Measurements from ENCODE around the gene KCND2.

GRCh38 chr7:120588862-120589261 is 315.9 kb downstream of the KCND2 start:
- TF ChIP-seq EZH2 (IDR thresholded peaks at IDR 0.05; ENCODE audit: low read length, unreplicated experiment), result no peak
- no peak for TF ChIP-seq CTCF (conservative IDR thresholded peaks at IDR 0.05; ENCODE audit: low read depth, low read length)

All from PC-3 (cell line).